Dermis microvascular lymphatic vessel endothelial cell (primary cell): ENCODE measurements around the gene CCND1. TPM values are rescaled to one million over a fixed set of nuclear protein-coding genes. Genes with fewer than 3 reads are reported as not detected.
A peak's percentile ranks its signal among the peaks of the same experiment; 100 is the strongest.

Experiments
- DNase-seq, 2 donors: peaks; one replicate each; pipeline versions ENCODE4 v3.0.0 to v3.0.0-alpha.2; 2010; ENCODE audit warnings: low read depth in 2 of 2
- total RNA-seq: library from RNA; depleted of rRNA; stranded (reverse); fragments of >200 nt; gene quantifications from 2 replicates; pipeline ENCODE4 v1.2.1, GENCODE V29; 2014

CCND1 gene
- total RNA-seq, 1 donor from 2014 or later, result 222 TPM

DNA sequence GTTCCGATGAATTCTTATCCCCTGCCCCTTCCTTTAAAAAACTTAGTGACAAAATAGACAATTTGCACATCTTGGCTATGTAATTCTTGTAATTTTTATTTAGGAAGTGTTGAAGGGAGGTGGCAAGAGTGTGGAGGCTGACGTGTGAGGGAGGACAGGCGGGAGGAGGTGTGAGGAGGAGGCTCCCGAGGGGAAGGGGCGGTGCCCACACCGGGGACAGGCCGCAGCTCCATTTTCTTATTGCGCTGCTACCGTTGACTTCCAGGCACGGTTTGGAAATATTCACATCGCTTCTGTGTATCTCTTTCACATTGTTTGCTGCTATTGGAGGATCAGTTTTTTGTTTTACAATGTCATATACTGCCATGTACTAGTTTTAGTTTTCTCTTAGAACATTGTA lies 12.0 kb downstream of the CCND1 start:
- no peak for DNase-seq

DNA sequence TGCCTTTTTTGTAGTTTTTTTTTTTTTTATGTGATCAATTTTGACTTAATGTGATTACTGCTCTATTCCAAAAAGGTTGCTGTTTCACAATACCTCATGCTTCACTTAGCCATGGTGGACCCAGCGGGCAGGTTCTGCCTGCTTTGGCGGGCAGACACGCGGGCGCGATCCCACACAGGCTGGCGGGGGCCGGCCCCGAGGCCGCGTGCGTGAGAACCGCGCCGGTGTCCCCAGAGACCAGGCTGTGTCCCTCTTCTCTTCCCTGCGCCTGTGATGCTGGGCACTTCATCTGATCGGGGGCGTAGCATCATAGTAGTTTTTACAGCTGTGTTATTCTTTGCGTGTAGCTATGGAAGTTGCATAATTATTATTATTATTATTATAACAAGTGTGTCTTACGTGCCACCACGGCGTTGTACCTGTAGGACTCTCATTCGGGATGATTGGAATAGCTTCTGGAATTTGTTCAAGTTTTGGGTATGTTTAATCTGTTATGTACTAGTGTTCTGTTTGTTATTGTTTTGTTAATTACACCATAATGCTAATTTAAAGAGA lies 12.5 kb downstream of the CCND1 start:
- DNase-seq, result no peak

DNA sequence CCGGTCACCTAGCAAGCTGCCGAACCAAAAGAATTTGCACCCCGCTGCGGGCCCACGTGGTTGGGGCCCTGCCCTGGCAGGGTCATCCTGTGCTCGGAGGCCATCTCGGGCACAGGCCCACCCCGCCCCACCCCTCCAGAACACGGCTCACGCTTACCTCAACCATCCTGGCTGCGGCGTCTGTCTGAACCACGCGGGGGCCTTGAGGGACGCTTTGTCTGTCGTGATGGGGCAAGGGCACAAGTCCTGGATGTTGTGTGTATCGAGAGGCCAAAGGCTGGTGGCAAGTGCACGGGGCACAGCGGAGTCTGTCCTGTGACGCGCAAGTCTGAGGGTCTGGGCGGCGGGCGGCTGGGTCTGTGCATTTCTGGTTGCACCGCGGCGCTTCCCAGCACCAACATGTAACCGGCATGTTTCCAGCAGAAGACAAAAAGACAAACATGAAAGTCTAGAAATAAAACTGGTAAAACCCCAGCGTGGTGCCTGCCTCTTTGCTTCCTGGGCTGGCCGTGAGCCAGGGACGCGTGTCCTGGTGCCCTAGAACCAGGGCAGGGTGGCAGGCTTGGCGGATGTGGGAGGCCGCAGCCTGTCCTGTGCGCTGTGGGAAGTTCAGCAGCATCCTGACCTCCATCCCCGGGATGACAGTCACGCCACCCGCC lies 13.2 kb downstream of the CCND1 start:
- peak in 1 of 2 donors; percentile 26 for DNase-seq

DNA sequence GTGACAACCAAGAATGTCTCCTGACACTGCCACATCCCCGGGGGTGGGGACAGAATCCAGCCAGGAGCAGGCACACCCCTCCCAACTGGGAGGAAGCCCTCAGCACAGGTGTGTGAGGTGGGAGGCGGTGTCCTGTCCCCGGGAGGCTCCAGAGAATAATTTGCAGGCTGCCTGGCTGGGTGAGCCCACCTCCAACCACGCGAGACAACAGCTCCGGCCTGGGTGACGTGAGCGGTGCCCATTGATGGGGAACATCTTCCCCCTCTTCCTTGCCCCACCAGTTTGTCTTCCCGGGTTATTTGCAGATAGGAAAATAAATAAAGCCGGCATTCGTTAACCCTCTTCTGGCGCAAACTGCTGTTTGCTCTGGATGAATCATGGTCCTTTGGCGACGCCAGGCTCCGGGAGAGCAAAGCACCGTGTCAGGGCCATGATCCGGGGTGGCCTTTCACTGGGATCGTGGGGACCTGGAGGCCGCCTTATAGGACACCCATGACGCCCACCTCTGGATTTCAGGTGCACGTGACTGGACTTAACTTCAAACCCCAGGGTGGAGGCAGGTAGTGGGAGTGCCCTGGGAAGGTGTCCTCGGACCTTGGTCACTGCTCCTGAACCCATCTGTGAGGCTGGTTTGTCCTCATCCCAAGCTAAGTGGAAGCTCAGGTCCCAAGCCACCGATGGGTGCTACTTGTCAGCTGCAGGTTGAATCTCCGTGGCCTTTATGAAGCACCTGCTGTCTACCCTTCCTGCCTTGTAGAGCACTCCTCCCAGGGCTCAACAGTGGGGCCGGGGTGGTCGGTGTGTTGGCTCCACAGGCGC lies 13.9 kb downstream of the CCND1 start:
- DNase-seq, result no peak

DNA sequence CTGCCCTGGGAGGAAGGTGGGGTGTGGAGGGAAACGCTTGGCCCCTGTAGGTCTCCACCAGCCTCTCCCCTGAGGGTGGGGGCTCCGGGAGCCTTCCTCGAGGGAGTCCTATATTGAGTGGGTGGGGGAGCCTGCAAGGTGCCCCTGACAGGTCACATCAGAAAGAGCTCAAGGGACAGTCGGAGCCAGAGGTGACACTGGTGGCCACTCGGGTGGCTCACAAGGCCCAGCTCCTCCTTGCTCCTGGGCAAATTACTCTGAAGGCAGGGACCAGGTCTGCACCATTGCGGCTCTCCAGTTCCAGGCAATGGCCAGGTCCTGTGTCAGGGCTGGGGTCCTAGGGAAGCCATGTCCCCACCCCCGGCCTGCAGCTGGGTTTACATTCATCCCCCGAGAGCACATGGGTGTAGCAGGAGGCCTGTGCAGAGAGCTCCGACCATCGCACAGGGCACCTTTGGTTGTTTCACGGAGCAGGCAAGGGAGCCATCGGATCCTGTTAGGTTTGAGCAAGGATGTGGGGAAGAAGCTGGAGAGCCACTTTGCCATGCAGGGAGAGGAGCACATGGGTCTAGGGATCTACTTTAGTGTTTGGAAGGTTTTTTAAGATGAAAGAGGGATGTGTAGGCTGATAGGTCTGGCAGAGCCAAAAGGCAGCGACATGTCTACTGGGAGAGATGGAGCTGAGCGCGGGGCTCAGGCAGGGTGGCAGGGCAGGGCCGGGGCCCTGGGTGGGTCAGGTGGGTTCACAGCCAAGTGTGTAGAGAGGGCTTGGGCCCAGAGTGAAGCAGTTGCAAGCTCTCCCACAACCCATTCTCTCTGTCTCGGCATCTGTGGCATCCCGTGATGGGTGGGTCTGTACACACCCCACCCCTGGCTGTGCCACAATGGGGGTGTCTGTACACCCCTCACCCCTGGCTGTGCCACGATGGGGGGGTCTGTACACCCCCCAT lies 14.8 kb downstream of the CCND1 start:
- no peak for DNase-seq

DNA sequence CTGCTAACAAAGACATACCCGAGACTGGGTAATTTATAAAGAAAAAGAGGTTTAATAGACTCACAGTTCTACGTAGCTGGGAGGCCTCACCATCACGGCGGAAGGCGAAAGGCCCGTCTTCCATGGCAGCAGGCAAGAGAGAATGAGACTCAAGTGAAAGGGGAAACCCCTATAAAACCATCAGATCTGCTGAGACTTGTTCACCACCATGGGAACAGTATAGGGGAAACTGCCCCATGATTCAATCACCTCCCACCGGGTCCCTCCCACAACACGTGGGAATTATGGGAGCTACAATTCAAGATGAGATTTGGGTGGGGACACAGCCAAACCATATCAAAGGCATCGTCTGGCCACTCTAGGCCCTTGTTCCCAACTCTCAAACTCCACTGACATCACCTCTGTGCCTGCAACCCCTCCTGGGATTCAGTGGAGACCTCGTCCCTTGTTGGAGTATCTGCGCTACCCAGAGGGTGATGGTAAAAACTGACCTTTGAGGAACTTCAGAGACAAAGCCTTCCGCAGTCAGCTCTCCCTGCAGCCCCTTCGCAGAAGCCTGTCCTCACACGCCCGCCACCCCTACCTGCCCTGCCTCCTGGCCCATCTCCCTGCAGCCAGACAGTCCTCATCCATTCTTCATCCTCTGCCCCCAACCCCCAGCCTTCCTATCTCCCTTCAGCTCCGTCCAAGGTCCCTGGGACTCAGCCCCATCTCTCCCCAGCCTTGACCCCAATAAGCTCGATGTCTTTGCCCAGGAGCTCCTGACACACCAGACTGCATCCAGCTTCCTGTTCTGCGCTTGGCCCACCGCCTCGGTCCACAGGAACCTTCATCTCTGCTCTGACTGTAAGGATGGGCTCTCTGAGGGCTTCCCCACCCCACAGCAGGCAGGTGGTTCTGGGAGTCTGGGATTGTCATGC lies 15.8 kb downstream of the CCND1 start:
- no peak for DNase-seq

DNA sequence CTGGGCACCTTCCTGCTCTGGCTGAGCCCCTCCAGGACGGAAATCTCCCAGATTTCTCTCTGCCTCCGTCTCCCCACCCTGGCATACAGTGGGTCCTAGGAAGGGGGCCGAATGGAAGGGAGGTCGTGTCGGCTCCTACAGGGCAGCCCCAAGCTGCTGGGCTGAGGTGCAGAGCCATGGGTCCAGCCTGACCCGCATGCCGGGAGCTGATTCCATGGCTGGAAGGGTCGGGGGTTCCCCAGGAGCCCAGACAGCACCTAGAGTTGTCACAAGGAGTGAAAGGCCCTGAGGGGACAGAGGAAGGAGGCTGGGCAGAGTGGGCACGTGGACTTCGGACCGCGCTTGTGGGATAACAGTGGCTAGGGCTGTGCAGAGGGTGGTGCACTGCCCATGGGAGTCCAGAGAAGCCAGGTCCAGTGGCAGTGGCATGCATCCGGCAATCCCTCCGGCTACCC lies 16.5 kb downstream of the CCND1 start:
- no peak for DNase-seq

DNA sequence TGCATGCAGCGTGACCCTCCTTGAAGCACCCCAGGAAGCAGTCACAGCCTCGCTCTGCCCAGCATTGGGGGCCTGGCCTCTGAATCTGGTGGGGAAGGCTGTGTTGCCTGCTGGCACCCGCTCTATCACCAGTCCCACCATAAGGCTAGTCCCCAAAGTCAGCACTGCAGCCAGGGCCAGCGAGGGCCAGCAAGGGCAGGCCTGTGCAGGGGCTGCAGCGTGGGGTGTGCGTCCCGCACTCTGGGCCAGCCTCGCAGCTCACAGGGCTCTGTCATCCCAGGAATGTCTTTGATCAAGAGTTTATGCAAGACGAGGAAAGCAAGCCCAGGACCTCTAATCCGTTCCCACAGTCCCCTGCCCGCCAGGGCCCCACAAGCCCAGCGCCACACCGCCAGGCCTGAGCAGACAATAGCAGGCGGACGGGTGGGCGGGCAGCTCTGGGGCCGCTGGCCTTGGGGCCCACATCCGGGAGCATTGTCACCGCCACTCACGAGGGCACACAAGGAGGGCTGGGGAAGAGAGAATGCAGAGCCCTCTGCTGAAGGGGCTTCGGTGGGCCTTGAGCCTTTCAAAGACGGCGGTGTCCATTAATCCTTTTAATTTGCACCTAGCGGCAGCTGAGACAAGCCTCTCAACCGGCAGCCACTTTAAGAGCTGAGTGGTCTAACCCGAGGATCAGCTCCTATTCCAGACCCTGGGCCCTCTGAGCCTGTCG lies 17.1 kb downstream of the CCND1 start:
- DNase-seq, result peak in 1 of 2 donors; percentile 44

DNA sequence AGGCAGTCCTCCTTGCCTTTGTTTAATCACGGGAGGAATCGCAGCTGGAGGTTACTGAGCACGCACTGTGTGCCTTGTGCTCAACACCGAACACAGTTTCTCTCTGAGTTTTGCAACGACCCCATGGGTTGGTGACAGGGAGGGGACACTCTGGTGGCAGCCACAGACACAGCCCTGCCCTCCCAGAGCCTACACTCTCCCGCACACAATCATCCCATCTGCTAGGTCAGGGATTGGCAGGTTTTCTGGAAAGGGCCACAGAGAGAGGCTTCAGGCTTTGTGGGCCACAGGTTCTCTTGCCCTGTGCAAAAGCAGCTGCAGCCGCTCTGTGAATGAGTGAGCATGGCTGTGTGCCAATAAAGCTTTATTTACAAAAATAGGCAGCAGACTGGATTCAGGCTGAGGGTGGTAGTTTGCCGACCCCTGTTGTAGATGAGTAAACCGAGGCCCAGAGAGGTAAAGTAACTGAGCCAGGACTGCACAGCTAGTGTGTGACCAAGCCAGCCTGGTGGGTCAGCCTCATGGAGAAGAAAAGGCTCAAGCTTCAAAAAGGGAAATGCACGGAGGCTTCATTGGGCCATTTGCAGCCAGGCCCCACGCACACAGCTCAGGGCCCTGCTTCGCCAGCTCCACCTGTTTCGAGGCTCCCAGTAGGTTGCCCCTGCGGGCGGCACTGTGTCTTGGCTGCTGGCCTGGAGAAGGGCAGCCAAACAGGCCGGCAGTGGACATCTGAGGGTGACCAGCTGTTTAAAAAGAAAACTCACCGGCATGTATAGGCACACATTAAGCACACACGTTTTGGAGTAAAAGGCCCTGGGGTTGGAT lies 17.9 kb downstream of the CCND1 start:
- DNase-seq, result no peak

DNA sequence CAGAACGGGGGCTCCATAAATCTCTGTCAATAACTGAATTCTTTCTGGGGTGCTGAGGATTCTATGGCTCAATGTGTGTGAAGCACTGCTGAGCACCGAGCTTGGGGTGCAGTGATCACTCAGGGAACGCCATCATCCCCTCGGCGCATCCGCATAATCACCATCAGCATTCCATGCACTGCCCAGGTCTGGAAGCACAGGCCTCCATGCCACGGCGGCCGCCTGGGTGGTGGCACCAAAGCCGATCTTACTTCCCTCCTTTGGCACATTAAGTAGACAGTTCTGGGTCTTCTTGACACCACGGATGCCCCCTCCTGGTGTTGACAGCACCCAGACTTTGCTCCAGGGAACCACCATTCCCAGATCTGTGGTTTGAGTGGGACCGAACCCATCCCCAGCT lies 18.6 kb downstream of the CCND1 start:
- DNase-seq, result no peak

DNA sequence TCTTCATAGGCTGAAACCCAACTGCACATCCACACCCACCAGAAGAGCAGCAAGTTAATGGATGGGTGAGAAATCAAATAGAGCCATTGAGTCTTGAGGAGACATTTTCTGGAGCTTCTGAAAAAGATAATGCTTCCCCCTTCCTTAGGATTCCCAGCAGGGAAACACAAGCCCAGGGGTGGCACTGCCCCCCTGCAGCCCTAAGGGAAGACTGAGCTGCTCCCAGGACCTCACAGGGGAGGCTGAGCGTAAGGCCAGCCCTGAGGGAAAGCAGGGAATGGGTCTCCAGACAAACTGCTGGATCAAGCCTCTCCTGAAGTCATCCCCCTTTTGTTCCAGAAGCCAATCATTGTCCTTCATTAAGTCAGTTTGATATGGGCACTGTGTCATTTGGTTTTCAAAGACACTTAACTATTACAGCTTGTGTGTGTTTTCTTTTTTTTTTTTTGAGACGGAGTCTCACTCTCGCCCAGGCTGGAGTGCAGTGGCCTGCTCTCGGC lies 19.1 kb downstream of the CCND1 start:
- no peak for DNase-seq

DNA sequence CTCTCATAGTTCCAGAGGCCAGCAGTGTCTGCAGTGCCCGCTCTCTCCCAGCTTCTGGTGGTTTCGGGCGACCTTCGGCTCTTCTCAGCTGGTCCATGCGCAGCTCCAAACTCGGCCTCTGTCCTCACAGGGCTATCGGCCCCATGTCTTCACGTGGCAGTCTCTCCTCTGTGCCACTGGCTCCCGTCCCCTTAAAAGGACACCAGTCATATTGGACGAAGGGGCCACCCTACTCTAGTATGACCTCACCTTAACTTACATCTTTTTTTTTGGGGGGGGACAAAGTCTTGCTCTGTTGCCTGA lies 20.4 kb downstream of the CCND1 start:
- no peak for DNase-seq

DNA sequence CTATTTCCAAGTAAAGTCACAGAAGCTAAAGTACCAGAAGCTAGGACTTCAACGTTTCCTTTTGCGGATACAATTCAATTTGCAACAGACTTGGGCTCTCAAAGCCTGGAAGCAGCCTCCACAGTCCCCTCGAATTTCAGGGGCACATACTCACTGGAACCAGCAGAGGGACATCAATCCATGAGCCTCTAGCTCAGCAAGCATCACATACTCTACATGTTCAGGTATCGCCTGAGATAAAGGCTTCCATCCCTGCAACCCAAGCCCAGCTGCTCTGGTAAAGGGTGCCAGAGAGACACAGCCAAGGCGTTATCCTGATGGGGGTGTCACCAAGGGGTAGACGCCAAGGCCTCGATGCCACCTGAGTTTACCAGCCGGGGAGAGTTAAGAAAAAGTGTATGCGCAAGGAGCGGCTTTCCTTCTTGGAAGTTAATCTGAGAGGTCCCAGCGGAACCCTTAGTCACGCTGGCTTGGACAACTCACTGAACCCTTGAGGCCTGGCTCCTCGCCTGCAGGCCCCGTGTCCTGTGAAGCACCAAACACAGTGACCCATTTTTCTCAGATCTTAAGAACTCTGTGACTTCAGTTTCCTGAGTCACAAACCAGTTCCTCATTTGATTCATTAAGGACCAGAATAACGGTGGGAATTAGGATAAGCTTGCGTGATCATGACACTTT lies 21.2 kb downstream of the CCND1 start:
- DNase-seq, result no peak

DNA sequence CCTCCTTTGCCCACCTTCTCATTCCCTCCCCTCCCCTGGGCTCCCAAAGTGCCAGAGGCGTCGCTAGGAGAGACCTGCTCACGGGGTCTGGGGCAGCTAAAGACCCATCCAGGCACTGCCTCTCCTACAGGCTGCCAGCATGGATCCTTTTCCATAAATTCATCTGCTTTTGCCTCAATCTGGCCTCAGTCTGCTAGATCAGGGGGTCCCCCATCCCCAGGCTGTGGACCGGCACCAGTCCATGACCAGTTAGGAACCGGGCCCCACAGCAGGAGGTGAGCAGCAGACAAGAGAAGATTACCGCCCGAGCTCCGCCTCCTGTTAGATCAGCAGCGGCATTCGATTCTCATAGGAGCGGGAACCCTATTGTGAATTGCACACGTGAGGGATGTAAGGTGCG lies 21.9 kb downstream of the CCND1 start:
- no peak for DNase-seq

DNA sequence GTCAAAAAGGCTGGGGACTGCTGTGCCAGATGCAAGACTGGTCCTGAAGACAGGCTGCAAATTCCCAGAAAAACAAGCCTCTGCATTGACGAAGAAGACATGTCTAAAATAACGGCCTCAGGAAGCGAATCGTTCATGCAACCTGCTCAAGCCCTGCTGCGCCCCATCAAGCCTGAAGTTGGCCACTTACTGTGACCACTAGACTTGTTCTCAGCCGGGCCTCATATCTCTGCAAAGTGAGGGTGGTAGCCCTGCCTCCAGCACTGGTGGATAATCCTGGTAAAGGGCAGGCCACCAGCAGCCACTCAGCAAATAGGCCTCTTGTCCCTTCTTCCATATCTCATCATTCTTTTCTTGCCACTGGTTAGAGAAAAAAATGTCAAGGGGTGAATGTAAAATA lies 22.4 kb downstream of the CCND1 start:
- DNase-seq, result no peak

DNA sequence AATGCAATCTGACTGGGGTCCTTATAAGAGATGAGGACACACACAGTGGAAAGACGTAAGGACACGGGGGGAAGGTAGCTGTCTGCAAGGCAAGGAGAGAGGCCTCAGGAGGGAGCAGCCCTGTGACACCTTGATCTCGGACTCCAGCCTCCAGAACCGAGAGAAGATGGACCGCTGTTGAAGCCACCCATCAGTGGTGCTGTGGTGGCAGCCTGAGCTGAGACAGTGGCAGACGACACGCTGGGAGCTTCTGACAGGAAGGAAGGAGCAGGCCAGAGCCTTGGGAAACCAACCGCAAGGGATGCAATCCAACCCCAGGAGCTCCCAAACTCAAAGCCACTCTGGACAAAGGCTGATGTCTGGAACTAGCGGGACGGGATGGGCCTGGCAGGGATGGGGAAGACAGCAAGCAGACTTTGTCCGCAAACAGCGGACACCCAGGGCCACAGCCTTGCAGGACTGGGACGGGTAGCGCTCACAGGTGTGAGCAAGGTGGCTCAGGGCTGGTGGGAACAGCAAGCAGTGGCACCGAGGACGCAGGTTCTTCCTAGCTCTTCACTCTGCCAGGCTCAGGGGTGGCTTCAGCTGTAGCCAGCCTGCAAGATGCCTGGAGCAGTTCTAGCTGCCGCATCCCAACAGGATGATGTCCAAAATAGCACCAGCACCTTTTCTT lies 23.3 kb downstream of the CCND1 start:
- DNase-seq, result no peak

DNA sequence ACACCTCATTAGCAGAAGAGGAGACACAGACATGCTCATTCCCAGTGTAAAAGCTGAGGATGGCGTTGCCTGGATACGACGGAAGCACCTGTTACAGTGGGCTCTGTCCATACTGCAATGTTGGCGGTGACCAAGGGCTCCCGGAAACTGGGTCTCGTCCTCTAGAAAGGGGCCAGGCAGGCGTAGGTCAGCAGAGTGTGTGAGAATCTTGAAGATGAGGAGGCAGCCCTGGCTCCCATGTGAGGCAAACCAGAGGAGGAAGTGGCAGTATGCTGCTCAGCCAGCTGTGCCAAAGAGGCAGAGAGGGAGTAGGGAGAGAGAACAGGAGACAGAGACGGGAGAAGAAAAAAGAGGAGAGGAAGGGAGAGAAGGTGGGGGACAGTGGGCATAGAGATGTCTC lies 23.9 kb downstream of the CCND1 start:
- no peak for DNase-seq

DNA sequence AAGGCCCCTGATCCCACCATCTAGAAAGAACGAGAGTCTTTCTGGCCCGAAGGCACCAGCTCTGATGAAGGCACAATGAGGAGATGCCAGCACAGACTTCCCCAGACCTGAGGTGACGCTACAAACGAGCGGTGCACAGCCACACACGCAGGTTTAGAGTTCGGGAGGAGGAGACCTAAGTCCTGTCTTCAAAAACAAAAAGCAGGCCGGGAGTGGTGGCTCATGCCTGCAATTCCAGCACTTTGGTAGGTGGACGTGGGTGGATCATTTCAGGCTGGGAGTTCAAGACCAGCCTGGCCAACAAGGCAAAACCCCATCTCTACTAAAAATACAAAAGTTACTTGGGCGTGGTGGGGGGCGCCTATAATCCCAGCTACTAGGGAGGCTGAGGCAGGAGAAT lies 24.7 kb downstream of the CCND1 start:
- no peak for DNase-seq
